Inflammatory macrophage treated with lipopolysaccharide for 1 hour (primary cell): ENCODE results near the gene BAIAP3.
"Not testable (repeated sequence)": the region's sequence is repeated elsewhere in the genome, so short reads cannot be mapped to it uniquely, and the experiment has no call there.

Experiments
- DNase-seq, 2 donors: peaks; one replicate each; pipeline ENCODE4 v3.0.0-alpha.2; 2020 to 2022

Gene BAIAP3

GRCh38 chr16:1317479-1318267 lies 15.8 kb upstream of the BAIAP3 start:
- DNase-seq, result no peak

GRCh38 chr16:1318268-1318545 lies 15.2 kb upstream of the BAIAP3 start:
- DNase-seq, result no peak

- DNase-seq, result no peak
These were observed 14.4 kb upstream of the BAIAP3 start for GRCh38 chr16:1319041-1319440.

- no peak for DNase-seq
These were observed 13.3 kb upstream of the BAIAP3 start for GRCh38 chr16:1320097-1320496.

- DNase-seq, result no peak
These were observed 12.7 kb upstream of the BAIAP3 start for GRCh38 chr16:1320658-1321240.

GRCh38 chr16:1322407-1322806 lies 11.0 kb upstream of the BAIAP3 start:
- no peak for DNase-seq

GRCh38 chr16:1323296-1324239 lies 9.9 kb upstream of the BAIAP3 start:
- no peak for DNase-seq

GRCh38 chr16:1324286-1324826 lies 9.1 kb upstream of the BAIAP3 start:
- no peak for DNase-seq

GRCh38 chr16:1325261-1325660 lies 8.2 kb upstream of the BAIAP3 start:
- no peak for DNase-seq

- no peak for DNase-seq
These were observed 7.6 kb upstream of the BAIAP3 start for GRCh38 chr16:1325673-1326371.

- DNase-seq, result no peak
These were observed 7.1 kb upstream of the BAIAP3 start for GRCh38 chr16:1326391-1326790.

GRCh38 chr16:1326946-1327618 lies 6.4 kb upstream of the BAIAP3 start:
- no peak for DNase-seq

- no peak for DNase-seq
These were observed 5.9 kb upstream of the BAIAP3 start for GRCh38 chr16:1327619-1327947.

GRCh38 chr16:1328136-1328535 lies 5.3 kb upstream of the BAIAP3 start:
- not testable (repeated sequence) for DNase-seq

GRCh38 chr16:1328961-1329360 lies 4.5 kb upstream of the BAIAP3 start:
- not testable (repeated sequence) for DNase-seq

- DNase-seq, result peak in 1 of 2 donors; percentile 27
These were observed 3.1 kb upstream of the BAIAP3 start for GRCh38 chr16:1330260-1330914.

- no peak for DNase-seq
These were observed 2.3 kb upstream of the BAIAP3 start for GRCh38 chr16:1330931-1331711.

- peak; percentile 28 for DNase-seq
These were observed 1.5 kb upstream of the BAIAP3 start for GRCh38 chr16:1331712-1332617.

- no peak for DNase-seq
These were observed 762 bp upstream of the BAIAP3 start for GRCh38 chr16:1332618-1333148.
